Peyer's patch (tissue), 4 donors: Measurements from ENCODE around the gene ALDH5A1.

ENCODE experiments used
- POLR2A ChIP-seq, 2 donors: fragments of 450-650 bp; IDR thresholded peaks; one replicate each; pipeline ENCODE4 v1.5.1; 2017; ENCODE audit warnings: antibody characterized with exemption in 2 of 2, mild to moderate bottlenecking in 2 of 2, moderate library complexity in 2 of 2
- TF ChIP-seq, protein P1 (sequence below), 6 experiments: fragments of 450-650 bp in 4 of 6; fragments of 200-600 bp in 2 of 6; sonication (generic) in 1 of 6; IDR thresholded peaks; one replicate each; pipeline ENCODE4 v1.5.1; 2017 to 2019; ENCODE audit warnings: antibody characterized with exemption in 6 of 6, mild to moderate bottlenecking in 3 of 6, moderate library complexity in 1 of 6

DNA sequence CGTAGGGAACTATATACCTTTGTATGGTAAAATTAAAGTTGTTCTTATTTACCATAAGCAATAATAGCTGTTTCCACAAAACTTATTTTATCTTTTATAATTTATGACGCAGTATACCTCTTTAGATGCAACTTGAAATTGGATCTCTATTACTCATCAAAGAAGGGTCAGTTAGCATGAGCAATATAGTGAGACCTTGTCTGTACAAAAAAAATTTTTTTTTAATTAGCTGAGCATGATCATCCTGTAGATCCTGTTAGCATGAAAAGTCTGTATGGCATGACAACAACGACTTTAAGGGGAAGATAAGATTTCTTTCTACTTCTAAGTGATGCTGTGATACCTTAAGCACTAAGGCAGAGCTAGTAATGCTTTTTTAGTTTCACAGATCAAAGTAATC, 5.9 kb downstream of the ALDH5A1 start:
- TF ChIP-seq, protein P1, sequence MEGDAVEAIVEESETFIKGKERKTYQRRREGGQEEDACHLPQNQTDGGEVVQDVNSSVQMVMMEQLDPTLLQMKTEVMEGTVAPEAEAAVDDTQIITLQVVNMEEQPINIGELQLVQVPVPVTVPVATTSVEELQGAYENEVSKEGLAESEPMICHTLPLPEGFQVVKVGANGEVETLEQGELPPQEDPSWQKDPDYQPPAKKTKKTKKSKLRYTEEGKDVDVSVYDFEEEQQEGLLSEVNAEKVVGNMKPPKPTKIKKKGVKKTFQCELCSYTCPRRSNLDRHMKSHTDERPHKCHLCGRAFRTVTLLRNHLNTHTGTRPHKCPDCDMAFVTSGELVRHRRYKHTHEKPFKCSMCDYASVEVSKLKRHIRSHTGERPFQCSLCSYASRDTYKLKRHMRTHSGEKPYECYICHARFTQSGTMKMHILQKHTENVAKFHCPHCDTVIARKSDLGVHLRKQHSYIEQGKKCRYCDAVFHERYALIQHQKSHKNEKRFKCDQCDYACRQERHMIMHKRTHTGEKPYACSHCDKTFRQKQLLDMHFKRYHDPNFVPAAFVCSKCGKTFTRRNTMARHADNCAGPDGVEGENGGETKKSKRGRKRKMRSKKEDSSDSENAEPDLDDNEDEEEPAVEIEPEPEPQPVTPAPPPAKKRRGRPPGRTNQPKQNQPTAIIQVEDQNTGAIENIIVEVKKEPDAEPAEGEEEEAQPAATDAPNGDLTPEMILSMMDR (IDR thresholded peaks at IDR 0.05), result no peak
- no peak for TF ChIP-seq POLR2A (IDR thresholded peaks at IDR 0.05)
